GM23248 (cell line): ENCODE data around the gene NEUROD2.

Experiments
- EZH2 ChIP-seq: fragments of 200-600 bp; sonication (generic); IDR thresholded peaks from 2 replicates; pipeline ENCODE4 v1.6.1; 2018; ENCODE audit warnings: antibody characterized with exemption, mild to moderate bottlenecking; ENCODE audit not compliant: insufficient read depth, poor library complexity, severe bottlenecking
- EZH2phosphoT487 ChIP-seq: fragments of 200-600 bp; sonication (generic); IDR thresholded peaks from 2 replicates; pipeline ENCODE4 v1.6.1; 2018; ENCODE audit warnings: antibody characterized with exemption, moderate library complexity, mild to moderate bottlenecking, low read depth; ENCODE audit not compliant: insufficient read depth

- TF ChIP-seq EZH2 = no peak
- TF ChIP-seq EZH2phosphoT487 = no peak
Observed at GRCh38 chr17:39621523-39622379, 14.0 kb upstream of the NEUROD2 start.
